Epithelial cell of esophagus (primary cell): ENCODE measurements around the gene MYOF.

ENCODE experiments used
- DNase-seq: peaks from one replicate; pipeline ENCODE4 v3.0.0; 2010; ENCODE audit warnings: low read depth
- H3K4me3 ChIP-seq: 2 replicates; pipeline ENCODE4 v1.5.1; 2011; ENCODE audit warnings: mild to moderate bottlenecking, low read length, control low read depth
- TF ChIP-seq, protein P1 (sequence below): IDR thresholded peaks from 2 replicates; pipeline ENCODE4 v1.5.1; 2011; ENCODE audit warnings: low read depth, mild to moderate bottlenecking, low read length, control low read depth, inconsistent platforms; ENCODE audit not compliant: insufficient read depth; ENCODE audit errors: missing control alignments

Gene MYOF

DNA sequence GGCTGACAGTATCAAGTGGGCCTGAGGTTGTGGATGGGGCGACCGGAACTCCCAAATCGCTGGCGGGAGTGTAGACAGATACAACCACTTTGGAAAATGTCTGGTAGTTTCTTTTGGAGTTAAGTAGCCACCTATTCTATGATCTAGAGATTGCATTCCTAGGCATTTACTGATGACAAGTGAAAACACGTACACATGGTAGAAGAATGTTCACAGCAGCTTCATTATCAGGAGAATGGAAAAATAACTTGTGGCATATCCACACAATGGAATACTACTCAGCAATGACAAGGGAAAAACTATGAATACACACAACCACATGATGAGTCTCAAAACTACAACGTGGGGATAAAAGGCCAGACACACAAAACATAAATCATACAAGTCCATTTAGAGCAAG lies 146.0 kb downstream of the MYOF start:
- DNase-seq = peak; percentile 29
- TF ChIP-seq, protein P1, sequence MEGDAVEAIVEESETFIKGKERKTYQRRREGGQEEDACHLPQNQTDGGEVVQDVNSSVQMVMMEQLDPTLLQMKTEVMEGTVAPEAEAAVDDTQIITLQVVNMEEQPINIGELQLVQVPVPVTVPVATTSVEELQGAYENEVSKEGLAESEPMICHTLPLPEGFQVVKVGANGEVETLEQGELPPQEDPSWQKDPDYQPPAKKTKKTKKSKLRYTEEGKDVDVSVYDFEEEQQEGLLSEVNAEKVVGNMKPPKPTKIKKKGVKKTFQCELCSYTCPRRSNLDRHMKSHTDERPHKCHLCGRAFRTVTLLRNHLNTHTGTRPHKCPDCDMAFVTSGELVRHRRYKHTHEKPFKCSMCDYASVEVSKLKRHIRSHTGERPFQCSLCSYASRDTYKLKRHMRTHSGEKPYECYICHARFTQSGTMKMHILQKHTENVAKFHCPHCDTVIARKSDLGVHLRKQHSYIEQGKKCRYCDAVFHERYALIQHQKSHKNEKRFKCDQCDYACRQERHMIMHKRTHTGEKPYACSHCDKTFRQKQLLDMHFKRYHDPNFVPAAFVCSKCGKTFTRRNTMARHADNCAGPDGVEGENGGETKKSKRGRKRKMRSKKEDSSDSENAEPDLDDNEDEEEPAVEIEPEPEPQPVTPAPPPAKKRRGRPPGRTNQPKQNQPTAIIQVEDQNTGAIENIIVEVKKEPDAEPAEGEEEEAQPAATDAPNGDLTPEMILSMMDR = no peak
- H3K4me3 ChIP-seq = no peak overlapping the region

DNA sequence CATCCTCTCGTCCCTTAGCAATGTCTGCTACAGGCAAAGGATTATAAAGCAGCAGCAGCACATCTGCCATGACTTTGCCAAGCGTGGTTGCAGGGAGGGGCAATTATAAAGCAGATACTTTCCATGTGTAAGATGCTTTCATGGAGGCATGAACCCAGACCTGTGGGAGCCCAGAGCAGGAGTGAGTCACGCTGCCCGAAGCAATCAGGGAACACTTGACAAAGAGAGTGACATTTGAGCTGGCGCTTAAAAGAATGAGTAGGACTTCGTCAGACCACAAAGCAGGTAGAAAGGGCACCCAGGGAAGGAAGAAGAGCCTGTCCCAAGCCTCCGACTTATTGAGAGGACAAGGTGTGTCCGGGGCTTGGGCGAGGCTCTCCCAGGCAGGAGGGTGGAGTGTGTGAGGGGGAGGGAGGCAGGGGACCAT lies 147.2 kb downstream of the MYOF start:
- peak; percentile 95 for DNase-seq
- no peak overlapping the region for H3K4me3 ChIP-seq

DNA sequence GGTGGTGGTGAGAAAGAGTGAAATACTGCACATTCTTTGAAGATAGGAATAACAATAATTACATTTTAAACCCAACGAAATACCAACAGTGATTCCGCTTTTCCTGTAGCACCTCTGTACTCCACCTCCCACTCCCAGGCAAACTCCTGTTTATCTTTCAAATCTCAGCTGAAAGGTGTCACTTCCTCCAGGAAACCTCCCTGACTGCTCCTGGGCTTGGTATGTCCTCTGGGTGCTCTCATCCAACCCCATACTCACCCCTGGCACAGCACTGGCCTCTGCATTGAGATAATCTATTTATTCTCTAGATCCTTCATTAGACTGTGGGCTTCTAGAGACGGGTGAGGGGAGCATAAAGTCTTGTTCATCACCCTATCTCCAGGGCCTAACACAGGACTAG lies 148.0 kb downstream of the MYOF start:
- DNase-seq = no peak
- TF ChIP-seq, protein P1 = no peak
- no peak overlapping the region for H3K4me3 ChIP-seq

More for the DNA sequence above, 147.2 kb downstream of the MYOF start:
- TF ChIP-seq, protein P1 = no peak

DNA sequence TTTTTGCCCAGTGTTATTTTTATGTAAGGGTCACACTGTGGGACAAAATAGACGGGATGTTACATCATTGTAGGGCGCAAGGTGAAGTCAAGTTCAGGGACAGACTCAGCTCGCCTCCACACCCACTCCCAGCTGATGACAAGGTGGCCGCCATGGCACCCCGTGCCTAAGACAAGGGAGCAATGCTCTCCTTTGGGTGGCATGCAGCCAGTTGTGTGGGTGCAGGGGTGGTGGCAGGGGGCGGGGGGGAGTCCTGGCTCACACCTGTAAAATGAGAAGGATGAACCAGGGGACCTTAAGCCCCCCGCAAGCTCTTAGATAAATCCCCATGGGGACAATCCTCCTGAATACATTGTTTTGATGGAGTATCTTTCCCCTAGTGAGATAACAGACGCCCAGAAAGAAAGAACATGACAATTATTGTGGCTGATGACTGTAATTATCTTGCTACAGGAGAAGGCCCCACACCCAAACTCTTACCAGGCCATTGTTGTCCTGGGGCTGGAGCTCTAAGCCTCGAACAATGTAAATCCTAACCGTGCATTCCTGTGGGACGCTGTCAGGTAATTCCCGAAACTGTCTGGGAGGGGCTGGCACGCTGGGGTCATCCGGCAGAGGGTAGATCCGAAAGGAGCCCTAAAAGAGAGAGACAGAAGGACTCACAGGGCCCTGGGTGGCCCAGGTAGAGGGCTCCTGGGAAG lies 148.7 kb downstream of the MYOF start:
- no peak overlapping the region for H3K4me3 ChIP-seq
- TF ChIP-seq, protein P1 = no peak
- DNase-seq = peak; percentile 77

DNA sequence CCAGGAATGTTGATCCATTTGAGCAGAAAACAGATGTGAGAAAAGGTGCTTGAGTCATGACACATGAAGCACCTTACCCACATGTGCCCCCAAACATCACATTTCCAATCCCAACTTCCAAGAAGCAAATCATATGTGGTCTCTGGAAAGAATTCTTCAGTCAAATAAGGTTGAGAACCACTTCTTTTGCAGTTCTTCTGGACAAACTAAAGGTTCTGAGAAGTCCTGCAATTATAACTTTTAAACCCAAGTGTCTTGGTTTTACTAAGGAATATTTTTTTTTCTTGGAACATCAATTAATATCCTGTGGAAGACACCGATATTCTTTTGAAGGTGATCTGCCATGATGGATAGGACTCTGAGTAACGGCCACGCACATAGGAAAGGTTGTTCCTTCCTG lies 151.3 kb downstream of the MYOF start:
- H3K4me3 ChIP-seq = no peak overlapping the region
- TF ChIP-seq, protein P1 = no peak
- DNase-seq = no peak

DNA sequence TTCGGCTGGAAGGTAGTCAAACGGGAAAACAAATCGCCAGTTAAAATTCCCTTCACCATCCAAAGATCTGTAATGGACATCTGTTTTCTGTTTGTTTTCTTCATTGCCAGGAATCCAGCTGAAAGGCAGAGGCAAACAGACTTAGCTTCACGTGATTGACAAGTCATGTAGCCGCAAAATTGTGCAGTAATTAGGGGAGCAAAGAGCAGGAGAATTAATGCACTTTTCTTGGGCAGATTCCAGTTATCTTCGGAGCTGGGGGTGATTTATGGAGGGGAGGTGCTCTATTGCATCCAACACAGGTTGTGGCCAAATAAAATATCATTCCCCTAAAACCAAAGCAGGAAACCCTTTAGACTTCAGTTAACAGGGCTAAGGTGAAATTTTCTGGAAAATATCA lies 162.2 kb downstream of the MYOF start:
- TF ChIP-seq, protein P1 = no peak
- DNase-seq = no peak
- H3K4me3 ChIP-seq = no peak overlapping the region

DNA sequence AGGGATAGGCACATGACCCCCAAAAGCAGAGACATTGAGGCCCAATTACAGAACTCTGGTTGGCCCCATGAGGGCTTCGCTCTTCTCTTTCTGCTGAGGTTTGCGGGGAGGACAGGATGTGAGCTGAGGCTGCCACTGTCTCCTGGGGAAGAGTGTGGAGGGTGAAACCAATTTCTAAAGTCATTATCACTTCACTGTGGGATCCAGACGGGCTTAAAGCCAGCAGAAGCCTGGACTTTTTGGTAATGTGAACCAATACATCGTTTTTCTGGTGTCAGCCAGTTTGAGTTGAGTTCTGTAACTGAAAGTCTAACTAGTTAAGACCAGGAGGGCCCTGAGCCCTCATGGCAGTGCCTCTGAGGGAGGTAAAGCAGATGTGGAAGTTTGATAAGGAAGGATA lies 163.0 kb downstream of the MYOF start:
- no peak for DNase-seq
- TF ChIP-seq, protein P1 = no peak
- H3K4me3 ChIP-seq = no peak overlapping the region
